IgD-negative memory B cell (primary cell): Measurements from ENCODE around the gene GRM6. TPM values are rescaled to one million over a fixed set of nuclear protein-coding genes. Genes with fewer than 3 reads are reported as not detected.

Experiments
- H3K27ac Mint-ChIP-seq, 3 donors: one replicate each; pipeline ENCODE4 v1.8.0; 2020 to 2022; ENCODE audit warnings: mild to moderate bottlenecking in 3 of 3, mixed read lengths in 3 of 3, moderate library complexity in 1 of 3
- H3K27me3 Mint-ChIP-seq: one replicate; pipeline ENCODE4 v1.8.0; 2021; ENCODE audit warnings: mixed read lengths
- H3K36me3 Mint-ChIP-seq: one replicate; pipeline ENCODE4 v1.8.0; 2020; ENCODE audit warnings: mild to moderate bottlenecking, mixed read lengths
- H3K4me1 Mint-ChIP-seq, 3 donors: one replicate each; pipeline ENCODE4 v1.8.0; 2020 to 2022; ENCODE audit warnings: mixed read lengths in 3 of 3, mild to moderate bottlenecking in 1 of 3
- H3K4me3 Mint-ChIP-seq, 4 donors: one replicate each; pipeline ENCODE4 v1.8.0; 2020 to 2022; ENCODE audit warnings: mild to moderate bottlenecking in 4 of 4, mixed read lengths in 4 of 4, moderate library complexity in 3 of 4
- H3K9me3 Mint-ChIP-seq, 3 donors: one replicate each; pipeline ENCODE4 v1.8.0; 2020 to 2021; ENCODE audit warnings: mixed read lengths in 3 of 3, mild to moderate bottlenecking in 1 of 3
- polyA plus RNA-seq: library from polyadenylated mRNA; unstranded; fragments of 300-500 nt; fragmentation: Illumina TruSeq; gene quantifications from one replicate; pipeline ENCODE4 v1.2.3, GENCODE V29; 2021

GRM6 gene
- polyA plus RNA-seq, 1 donor from 2014 or later = not detected

DNA sequence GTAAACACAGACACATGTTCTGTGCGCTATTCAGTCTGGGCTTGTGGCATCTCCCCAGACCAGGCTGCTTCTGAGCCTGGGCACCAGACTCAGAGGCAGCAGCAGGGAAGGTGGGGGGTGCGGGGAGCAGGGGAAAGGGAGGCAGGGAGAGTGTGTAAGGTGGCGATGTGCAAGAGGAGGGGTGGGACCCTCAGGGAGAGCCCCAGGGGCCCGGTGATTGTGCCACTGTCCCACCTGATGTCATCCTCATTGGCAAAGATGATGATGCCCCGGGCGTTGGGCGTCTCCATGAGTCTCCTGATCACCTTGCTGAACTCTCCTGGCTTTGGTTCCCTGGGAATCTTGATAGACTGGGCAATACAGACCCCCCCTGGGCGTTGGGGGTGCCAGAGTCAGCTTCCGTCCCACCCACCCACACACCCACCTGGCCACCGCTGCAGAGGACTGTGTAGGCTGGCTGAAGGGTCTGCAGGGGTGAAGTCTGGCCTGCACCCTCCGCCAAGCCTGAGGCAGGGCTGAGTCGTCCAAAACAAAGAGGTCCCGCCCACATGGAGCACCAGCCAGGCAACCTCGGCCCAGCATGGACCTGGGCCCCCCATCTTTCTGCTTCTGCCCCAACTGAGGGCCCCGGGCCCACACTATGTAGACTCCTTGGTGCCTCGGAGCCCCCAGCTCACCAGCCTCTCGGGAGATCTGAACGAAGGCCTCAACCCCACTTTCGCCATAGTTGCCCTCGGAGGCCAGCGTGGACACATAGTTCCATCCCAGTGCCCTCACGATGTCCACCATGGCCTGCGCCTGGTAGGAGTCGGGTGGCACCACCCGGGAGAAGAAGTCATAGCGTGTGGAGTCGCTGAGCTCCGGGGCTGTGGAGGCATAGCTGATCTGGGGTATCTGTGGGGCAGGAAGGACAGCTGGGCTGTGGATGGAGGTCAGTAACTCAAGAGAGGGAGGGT lies 3.7 kb downstream of the GRM6 start:
- Mint-ChIP-seq H3K4me1 (peaks cover 0 to 2% (median 0%) of the 10 kb centered on the region in 3 donors), H3K27ac (no peak overlapping the region), H3K9me3 (peaks cover 0 to 21% (median 2%) of the 10 kb centered on the region in 3 donors), H3K36me3 (peaks cover 4% of the 10 kb centered on the region), H3K27me3 (peaks cover 28% of the 10 kb centered on the region), H3K4me3 (peak overlapping the region in 1 of 4 donors; percentile 82)

DNA sequence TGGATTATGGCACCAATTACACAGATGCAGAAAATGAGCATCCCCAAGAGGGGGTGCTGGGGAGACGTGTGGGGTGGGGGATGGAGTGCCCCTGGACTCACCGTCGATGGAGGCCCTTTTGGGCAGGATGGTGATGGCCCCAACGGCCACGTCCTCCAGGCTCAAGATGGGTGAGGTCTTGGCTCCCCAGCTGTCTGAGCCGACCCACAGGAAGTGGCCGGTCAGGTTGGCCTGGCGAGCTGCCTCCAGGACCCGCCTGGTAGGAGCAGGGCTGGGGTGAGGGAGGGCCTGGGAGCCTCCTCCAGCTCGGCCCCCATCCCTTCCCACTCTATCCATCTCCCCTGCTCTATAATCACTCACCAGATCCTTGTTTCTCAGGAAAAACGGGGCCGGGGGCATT lies 4.6 kb downstream of the GRM6 start:
- no peak overlapping the region for H3K4me3 Mint-ChIP-seq
- H3K9me3 Mint-ChIP-seq = peaks cover 0 to 21% (median 2%) of the 10 kb centered on the region in 3 donors
- H3K27ac Mint-ChIP-seq = no peak overlapping the region
- H3K36me3 Mint-ChIP-seq = peaks cover 4% of the 10 kb centered on the region
- peaks cover 20% of the 10 kb centered on the region for H3K27me3 Mint-ChIP-seq
- peaks cover 0 to 2% (median 0%) of the 10 kb centered on the region in 3 donors for H3K4me1 Mint-ChIP-seq

DNA sequence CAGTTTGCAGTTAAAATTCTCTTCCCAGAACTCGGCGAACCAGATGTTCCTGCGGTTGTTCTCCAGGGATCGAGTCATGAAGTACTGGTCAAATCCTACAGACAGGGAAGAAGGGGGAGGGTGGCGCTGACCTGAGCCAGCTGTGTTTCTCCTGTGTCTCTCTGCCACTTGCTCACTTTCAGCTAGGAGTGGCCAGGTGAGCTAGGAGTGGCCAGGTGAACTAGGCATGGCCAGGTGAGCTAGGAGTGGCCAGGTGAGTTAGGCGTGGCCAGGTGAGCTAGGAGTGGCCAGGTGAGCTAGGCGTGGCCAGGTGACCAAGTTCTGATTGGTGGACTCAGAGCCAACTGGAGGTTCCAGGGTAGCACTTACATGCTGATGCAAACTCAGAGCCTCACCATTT lies 5.8 kb downstream of the GRM6 start:
- peaks cover 0 to 21% (median 2%) of the 10 kb centered on the region in 3 donors for H3K9me3 Mint-ChIP-seq
- peaks cover 0 to 2% (median 0%) of the 10 kb centered on the region in 3 donors for H3K4me1 Mint-ChIP-seq
- H3K4me3 Mint-ChIP-seq = peak overlapping the region in 1 of 4 donors; percentile 79
- H3K27me3 Mint-ChIP-seq = peaks cover 18% of the 10 kb centered on the region
- H3K36me3 Mint-ChIP-seq = peaks cover 4% of the 10 kb centered on the region
- H3K27ac Mint-ChIP-seq = no peak overlapping the region

DNA sequence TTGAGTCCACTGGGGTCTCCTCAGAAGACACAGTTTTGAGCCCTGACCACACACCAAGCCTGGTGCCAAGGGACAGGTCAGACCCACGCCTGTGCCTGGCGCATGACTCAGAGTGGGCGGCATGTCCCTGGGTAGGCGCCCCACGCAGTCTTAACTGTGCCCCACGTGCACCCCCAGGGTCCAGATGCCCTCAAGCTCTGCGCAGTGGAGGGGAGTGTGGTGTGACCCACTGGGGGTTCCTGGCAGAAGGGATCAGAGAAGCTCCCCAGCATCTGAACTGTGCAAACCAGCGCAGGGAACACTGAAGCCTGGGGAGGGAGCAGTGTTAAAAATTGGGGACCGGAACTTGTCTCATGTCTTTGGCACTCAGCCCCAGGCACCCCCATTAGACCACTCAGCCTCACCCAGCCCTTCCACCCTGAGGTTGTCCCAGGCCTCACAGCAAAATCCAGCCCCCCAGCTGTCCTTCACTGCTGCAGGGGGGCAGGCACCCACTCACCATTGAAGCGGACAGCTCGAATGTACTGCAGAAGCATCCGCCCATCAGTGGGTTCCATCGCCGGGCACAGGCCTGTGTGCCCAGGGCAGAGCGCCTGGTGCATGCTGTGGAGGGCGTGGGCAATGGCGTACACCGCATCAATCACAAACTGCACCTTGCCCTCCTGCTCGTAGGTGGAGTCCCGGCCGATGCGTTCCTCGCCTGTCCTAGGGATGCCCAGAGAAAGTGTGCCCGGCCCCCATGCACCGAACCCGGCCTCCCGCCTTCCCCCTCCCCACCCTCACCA lies 6.5 kb downstream of the GRM6 start:
- Mint-ChIP-seq H3K9me3 (peaks cover 0 to 19% (median 2%) of the 10 kb centered on the region in 3 donors), H3K36me3 (peaks cover 4% of the 10 kb centered on the region)

GRCh38 chr5:178986326-178986960 lies 8.7 kb downstream of the GRM6 start:
- Mint-ChIP-seq H3K27ac (no peak overlapping the region), H3K27me3 (no peaks in the 10 kb centered on the region), H3K4me1 (peaks cover 0 to 2% (median 0%) of the 10 kb centered on the region in 3 donors), H3K36me3 (no peaks in the 10 kb centered on the region), H3K9me3 (peaks cover 2 to 13% (median 3%) of the 10 kb centered on the region in 3 donors), H3K4me3 (no peak overlapping the region)

More for the DNA sequence above, 6.5 kb downstream of the GRM6 start:
- Mint-ChIP-seq H3K27me3 (peaks cover 12% of the 10 kb centered on the region), H3K4me3 (no peak overlapping the region), H3K27ac (no peak overlapping the region), H3K4me1 (peaks cover 0 to 2% (median 0%) of the 10 kb centered on the region in 3 donors)

DNA sequence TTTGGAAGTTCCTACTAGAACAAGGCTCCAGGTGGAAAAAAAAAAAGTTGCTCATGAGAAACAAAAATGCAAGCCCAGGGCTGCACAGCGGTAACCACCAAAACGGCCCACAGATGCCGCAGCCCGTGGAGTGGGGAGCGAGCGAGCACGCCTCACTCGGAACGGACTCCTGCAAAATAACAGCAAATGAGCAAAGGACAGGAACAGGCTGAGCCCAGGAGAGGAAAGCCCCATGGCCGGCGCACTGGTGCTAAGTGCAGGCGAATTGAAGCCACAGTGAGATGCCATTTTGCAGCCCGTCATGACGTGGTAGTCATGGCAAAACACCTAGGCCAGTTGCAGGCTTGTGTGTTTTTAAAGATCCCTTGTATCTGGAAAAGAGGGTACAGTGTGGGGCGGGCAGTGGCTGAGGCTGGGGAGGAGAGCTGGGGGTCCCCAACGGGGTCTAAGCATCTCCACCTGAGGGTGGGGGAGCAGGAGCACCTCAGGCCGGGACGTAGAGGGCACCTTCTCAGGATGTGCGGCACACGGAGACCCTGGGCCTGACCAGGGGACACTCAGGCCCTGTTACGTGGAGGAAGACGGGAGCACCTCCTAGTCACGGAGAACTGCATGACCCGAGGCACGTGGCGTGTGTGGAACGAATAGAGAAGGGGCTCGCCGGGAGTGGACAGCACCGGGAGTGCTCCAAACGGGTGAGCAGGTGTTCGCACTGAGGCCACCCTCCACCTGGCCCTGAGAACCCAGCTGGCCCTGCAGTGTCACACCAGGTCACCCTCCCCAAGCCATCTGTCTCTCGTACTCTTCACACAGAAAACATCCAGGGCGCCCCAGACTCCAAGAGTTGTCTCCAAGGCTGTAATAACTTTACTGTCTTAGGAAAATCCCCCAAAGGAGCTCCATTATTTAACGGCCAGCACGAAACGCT lies 10.7 kb downstream of the GRM6 start:
- Mint-ChIP-seq H3K36me3 (no peaks in the 10 kb centered on the region), H3K27ac (no peak overlapping the region), H3K4me1 (peaks cover 0 to 2% (median 0%) of the 10 kb centered on the region in 3 donors), H3K4me3 (no peak overlapping the region), H3K27me3 (no peaks in the 10 kb centered on the region), H3K9me3 (peaks cover 3 to 13% (median 7%) of the 10 kb centered on the region in 3 donors)

DNA sequence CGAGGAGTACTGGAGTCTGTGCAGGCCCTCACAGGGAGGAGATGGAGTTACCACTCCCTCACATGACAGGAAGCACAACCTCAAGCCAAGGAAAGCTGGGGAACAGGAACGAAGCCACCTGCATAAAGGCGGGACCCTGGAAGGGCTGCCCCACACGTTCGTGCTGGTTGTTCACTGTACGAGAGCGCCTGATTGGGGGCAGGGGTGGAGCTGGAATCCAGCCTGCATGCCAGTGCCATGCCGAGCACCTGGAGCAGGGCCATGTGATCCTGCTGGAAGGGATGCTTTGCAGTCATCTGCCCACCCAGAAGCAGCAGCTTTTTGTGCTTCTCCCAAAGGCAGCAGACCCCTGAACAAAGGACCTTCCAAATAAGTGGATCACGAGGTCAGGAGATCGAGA lies 11.4 kb downstream of the GRM6 start:
- Mint-ChIP-seq H3K4me3 (no peak overlapping the region), H3K27me3 (peaks cover under 1% of the 10 kb centered on the region), H3K4me1 (peaks cover 0 to 2% (median 0%) of the 10 kb centered on the region in 3 donors), H3K27ac (no peak overlapping the region), H3K36me3 (no peaks in the 10 kb centered on the region), H3K9me3 (peaks cover 3 to 12% (median 8%) of the 10 kb centered on the region in 3 donors)

DNA sequence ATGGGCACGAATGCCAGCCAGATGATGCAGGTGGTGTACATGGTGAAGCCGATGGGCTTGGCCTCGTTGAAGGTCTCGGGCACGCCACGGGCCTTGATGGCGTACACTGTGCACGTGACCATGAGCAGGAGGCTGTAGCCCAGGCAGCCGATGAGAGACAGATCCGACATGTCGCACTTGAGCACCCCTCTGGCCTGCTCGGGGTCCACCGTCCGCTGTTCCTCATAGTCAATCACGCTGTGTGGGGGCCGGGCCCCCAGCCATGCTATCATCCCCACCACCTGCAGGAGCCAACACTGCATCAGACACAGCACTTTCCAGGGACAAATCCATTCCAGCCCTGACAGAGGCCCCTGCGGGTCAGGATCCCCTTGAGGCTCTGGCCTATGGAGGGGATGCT lies 12.2 kb downstream of the GRM6 start:
- Mint-ChIP-seq H3K4me3 (no peak overlapping the region), H3K9me3 (peaks cover 3 to 14% (median 9%) of the 10 kb centered on the region in 3 donors), H3K27ac (no peak overlapping the region), H3K27me3 (peaks cover 2% of the 10 kb centered on the region), H3K4me1 (no peaks in the 10 kb centered on the region), H3K36me3 (no peaks in the 10 kb centered on the region)

GRCh38 chr5:178981381-178981780 lies 13.7 kb downstream of the GRM6 start:
- Mint-ChIP-seq H3K27ac (no peak overlapping the region), H3K36me3 (no peaks in the 10 kb centered on the region), H3K4me3 (no peak overlapping the region), H3K27me3 (peaks cover 2% of the 10 kb centered on the region), H3K9me3 (peaks cover 6 to 16% (median 13%) of the 10 kb centered on the region in 3 donors), H3K4me1 (no peaks in the 10 kb centered on the region)

- Mint-ChIP-seq H3K27me3 (no peaks in the 10 kb centered on the region), H3K9me3 (peaks cover 20 to 53% (median 43%) of the 10 kb centered on the region in 3 donors), H3K4me1 (no peaks in the 10 kb centered on the region), H3K36me3 (no peaks in the 10 kb centered on the region), H3K4me3 (no peak overlapping the region), H3K27ac (no peak overlapping the region)
These were observed 29.6 kb downstream of the GRM6 start for GRCh38 chr5:178965465-178966055.

DNA sequence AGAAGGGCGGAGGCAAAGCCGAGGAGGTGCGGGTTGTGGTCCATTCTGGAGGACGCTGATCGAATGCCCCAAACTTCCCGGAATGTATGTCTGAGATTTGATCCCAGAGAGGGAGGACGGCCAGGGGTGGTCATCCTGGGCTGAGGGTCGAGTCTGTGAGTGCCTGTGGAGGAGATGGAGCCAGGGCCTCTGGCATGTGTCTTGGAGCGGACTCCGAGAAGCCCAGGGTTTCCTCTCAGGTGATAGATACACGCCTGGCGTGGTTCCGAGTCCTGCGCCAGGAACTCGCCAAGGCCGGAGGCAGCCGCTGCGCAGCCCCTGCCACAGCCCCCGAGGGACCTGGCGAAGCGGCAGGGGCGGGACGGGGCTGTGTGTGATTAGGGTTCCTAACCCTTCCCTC lies 53.8 kb downstream of the GRM6 start:
- Mint-ChIP-seq H3K27me3 (peaks cover 10% of the 10 kb centered on the region), H3K4me3 (no peak overlapping the region), H3K9me3 (peaks cover 20 to 51% (median 49%) of the 10 kb centered on the region in 3 donors), H3K27ac (no peak overlapping the region), H3K4me1 (peaks cover 0 to 2% (median 0%) of the 10 kb centered on the region in 3 donors), H3K36me3 (peaks cover 5% of the 10 kb centered on the region)

- peaks cover 20 to 57% (median 52%) of the 10 kb centered on the region in 3 donors for H3K9me3 Mint-ChIP-seq
- H3K4me3 Mint-ChIP-seq = peak within 1 kb of the TSS in 2 of 4 donors; percentile 28 to 87
- H3K27me3 Mint-ChIP-seq = peaks cover 10% of the 10 kb centered on the region
- H3K27ac Mint-ChIP-seq = no peak within 1 kb of the TSS
- peaks cover 0 to 2% (median 0%) of the 10 kb centered on the region in 3 donors for H3K4me1 Mint-ChIP-seq
- peaks cover 5% of the 10 kb centered on the region for H3K36me3 Mint-ChIP-seq
These were observed 54.4 kb downstream of the GRM6 start, which contains the start of gene ZNF454 for GRCh38 chr5:178940569-178941360. TSS of gene ZNF454 (plus strand) at chr5:178941198. CDS start at chr5:178942792, 1,594 bp downstream.
